Parathyroid adenoma (tissue), 2 donors: ENCODE results near the gene ROR2.
"Not testable (repeated sequence)": the region's sequence is repeated elsewhere in the genome, so short reads cannot be mapped to it uniquely, and the experiment has no call there.

ENCODE experiments used
- H2AFZ ChIP-seq: fragments of 300-600 bp; sonication (generic); one replicate; pipeline ENCODE4 v1.7.0; 2017; ENCODE audit warnings: antibody characterized with exemption, mild to moderate bottlenecking
- H3K27ac ChIP-seq: fragments of 300-600 bp; sonication (generic); one replicate; pipeline ENCODE4 v1.7.0; 2017
- H3K27me3 ChIP-seq: fragments of 300-600 bp; sonication (generic); one replicate; pipeline ENCODE4 v1.7.0; 2017; ENCODE audit warnings: low read length; ENCODE audit not compliant: control insufficient read depth, insufficient read depth
- H3K36me3 ChIP-seq: fragments of 300-600 bp; sonication (generic); one replicate; pipeline ENCODE4 v1.7.0; 2017; ENCODE audit warnings: low read length; ENCODE audit not compliant: control insufficient read depth, insufficient read depth
- H3K4me1 ChIP-seq: fragments of 300-600 bp; sonication (generic); one replicate; pipeline ENCODE4 v1.7.0; 2017; ENCODE audit warnings: control low read depth
- H3K4me2 ChIP-seq: fragments of 300-600 bp; sonication (generic); one replicate; pipeline ENCODE4 v1.7.0; 2017; ENCODE audit warnings: low read length
- H3K4me3 ChIP-seq: fragments of 300-600 bp; sonication (generic); one replicate; pipeline ENCODE4 v1.7.0; 2017; ENCODE audit warnings: low read depth, low read length
- H3K79me2 ChIP-seq: fragments of 300-600 bp; sonication (generic); one replicate; pipeline ENCODE4 v1.7.0; 2017; ENCODE audit warnings: control low read depth
- H3K9ac ChIP-seq: fragments of 300-600 bp; sonication (generic); one replicate; pipeline ENCODE4 v1.7.0; 2017; ENCODE audit warnings: mild to moderate bottlenecking
- H3K9me3 ChIP-seq: fragments of 300-600 bp; sonication (generic); one replicate; pipeline ENCODE4 v1.7.0; 2017; ENCODE audit warnings: low read length; ENCODE audit not compliant: control insufficient read depth
- CTCF ChIP-seq: fragments of 300-600 bp; sonication (generic); IDR thresholded peaks from one replicate; pipeline ENCODE4 v1.7.0; 2017; ENCODE audit warnings: antibody characterized with exemption, mild to moderate bottlenecking
- donor health status: primary hyperparathyroidism.

Gene ROR2

GRCh38 chr9:91991721-91992341, 41.8 kb upstream of the ROR2 start:
- Histone ChIP-seq H3K27ac (no peak overlapping the region), H3K36me3 (no peaks in the 10 kb centered on the region), H3K9me3 (no peaks in the 10 kb centered on the region), H3K79me2 (no peaks in the 10 kb centered on the region), H3K4me3 (no peak overlapping the region), H3K4me1 (no peaks in the 10 kb centered on the region), H2AFZ (no peak overlapping the region), H3K4me2 (no peak overlapping the region), H3K27me3 (no peaks in the 10 kb centered on the region), H3K9ac (no peak overlapping the region)
- TF ChIP-seq CTCF: no peak

- no peak overlapping the region for H3K4me2 ChIP-seq
- no peaks in the 10 kb centered on the region for H3K79me2 ChIP-seq
- no peaks in the 10 kb centered on the region for H3K4me1 ChIP-seq
- no peaks in the 10 kb centered on the region for H3K36me3 ChIP-seq
- no peak overlapping the region for H3K27ac ChIP-seq
- no peaks in the 10 kb centered on the region for H3K27me3 ChIP-seq
- no peak overlapping the region for H2AFZ ChIP-seq
- no peak overlapping the region for H3K4me3 ChIP-seq
- H3K9ac ChIP-seq: no peak overlapping the region
- TF ChIP-seq CTCF: no peak
- no peaks in the 10 kb centered on the region for H3K9me3 ChIP-seq
These were observed 36.2 kb upstream of the ROR2 start for GRCh38 chr9:91986248-91986647.

GRCh38 chr9:91985692-91986091, 35.7 kb upstream of the ROR2 start:
- Histone ChIP-seq H3K9me3 (no peaks in the 10 kb centered on the region), H3K79me2 (no peaks in the 10 kb centered on the region)

GRCh38 chr9:91978740-91979414, 28.8 kb upstream of the ROR2 start:
- Histone ChIP-seq H3K4me1 (no peaks in the 10 kb centered on the region), H2AFZ (no peak overlapping the region), H3K79me2 (no peaks in the 10 kb centered on the region), H3K9me3 (no peaks in the 10 kb centered on the region), H3K4me3 (no peak overlapping the region), H3K27ac (no peak overlapping the region), H3K4me2 (no peak overlapping the region), H3K36me3 (no peaks in the 10 kb centered on the region), H3K9ac (no peak overlapping the region), H3K27me3 (no peaks in the 10 kb centered on the region)
- peak; percentile 46 for TF ChIP-seq CTCF

More at GRCh38 chr9:91985692-91986091, 35.7 kb upstream of the ROR2 start:
- Histone ChIP-seq H3K4me2 (no peak overlapping the region), H3K27ac (no peak overlapping the region), H3K36me3 (no peaks in the 10 kb centered on the region), H2AFZ (no peak overlapping the region), H3K9ac (no peak overlapping the region), H3K4me1 (no peaks in the 10 kb centered on the region), H3K4me3 (no peak overlapping the region), H3K27me3 (no peaks in the 10 kb centered on the region)
- TF ChIP-seq CTCF: no peak

- H3K36me3 ChIP-seq, H3K9ac ChIP-seq, H3K4me3 ChIP-seq, H2AFZ ChIP-seq, H3K9me3 ChIP-seq, H3K4me1 ChIP-seq, H3K4me2 ChIP-seq, H3K27me3 ChIP-seq, H3K27ac ChIP-seq, H3K79me2 ChIP-seq: not testable (repeated sequence)
These were observed 25.2 kb upstream of the ROR2 start for GRCh38 chr9:91975254-91975653.
